GM12878 (cell line): ENCODE measurements around the gene LIG1. TPM values are rescaled to one million over a fixed set of nuclear protein-coding genes. Genes with fewer than 3 reads are reported as not detected.

Experiments used
- E2F4 ChIP-seq: IDR thresholded peaks from 2 replicates; pipeline ENCODE4 v1.6.1; 2012; ENCODE audit warnings: low read depth, low read length, improper control_type of control experiment
- HCFC1 ChIP-seq: fragments of 150-350 bp; IDR thresholded peaks from 2 replicates; pipeline ENCODE4 v1.6.1; 2014; ENCODE audit warnings: low read length
- PAX5 ChIP-seq: IDR thresholded peaks from 2 replicates; pipeline ENCODE4 v1.6.1; 2011; ENCODE audit warnings: low read depth, low read length, borderline replicate concordance
- PML ChIP-seq: IDR thresholded peaks from 2 replicates; pipeline ENCODE4 v1.6.1; 2012; ENCODE audit warnings: low read length, inconsistent platforms
- RFX5 ChIP-seq: IDR thresholded peaks from 2 replicates; pipeline ENCODE4 v1.6.1; 2011; ENCODE audit warnings: low read depth, low read length, improper control_type of control experiment
- SUPT20H ChIP-seq: IDR thresholded peaks from 2 replicates; pipeline ENCODE4 v1.6.1; 2011; ENCODE audit warnings: low read depth, mild to moderate bottlenecking, low read length, moderate library complexity, borderline replicate concordance; ENCODE audit not compliant: control insufficient read depth
- ZBTB33 ChIP-seq: fragments of 450-650 bp; IDR thresholded peaks from 2 replicates; pipeline ENCODE4 v1.6.1; 2017; ENCODE audit warnings: mild to moderate bottlenecking
- ZNF207 ChIP-seq: fragments of 450-650 bp; IDR thresholded peaks from 2 replicates; pipeline ENCODE4 v1.6.1; 2014; ENCODE audit warnings: antibody characterized with exemption, mild to moderate bottlenecking, borderline replicate concordance
- polyA plus RNA-seq, 11 experiments: library from polyadenylated mRNA; depleted of rRNA in 4 of 11; unstranded in 6 of 11; stranded (reverse) in 5 of 11; fragments of >200 nt; fragmentation: Nextera tagmentation in 4 of 11; fragmentation: Illumina TruSeq in 1 of 11; extraction: Ambion mirVana in 4 of 11; extraction: Trizol in 1 of 11; gene quantifications; 1 replicate in 1 of 11; 2 replicates in 10 of 11; pipeline versions ENCODE4 v1.2.1 to v1.2.3, GENCODE V29; 2011 to 2016; ENCODE audit warnings: inconsistent platforms in 2 of 11, missing spikeins in 2 of 11, low read depth in 1 of 11
- total RNA-seq, 4 experiments: library from RNA; depleted of rRNA in 3 of 4; stranded (reverse); fragments of >200 nt in 3 of 4; fragmentation: Illumina TruSeq in 1 of 4; extraction: Trizol in 1 of 4; gene quantifications; 2 replicates each; pipeline versions ENCODE4 v1.2.1 to v1.2.3, GENCODE V29; 2013 to 2021
- TF ChIP-seq, protein P1 (sequence below): fragments of 450-650 bp; IDR thresholded peaks from 2 replicates; pipeline ENCODE4 v1.6.1; 2017; ENCODE audit warnings: low read depth, mild to moderate bottlenecking, moderate library complexity

The LIG1 gene
- total and polyA plus RNA-seq, 10 of the 15 experiments (the other 5 are each of a cell fraction or from before 2014, with no cell fraction given): 7.8 to 117 (median 73.7) TPM

- TF ChIP-seq HCFC1: no peak
- TF ChIP-seq PML: no peak
- TF ChIP-seq PAX5: no peak
- no peak for TF ChIP-seq ZBTB33
- TF ChIP-seq, protein P1, sequence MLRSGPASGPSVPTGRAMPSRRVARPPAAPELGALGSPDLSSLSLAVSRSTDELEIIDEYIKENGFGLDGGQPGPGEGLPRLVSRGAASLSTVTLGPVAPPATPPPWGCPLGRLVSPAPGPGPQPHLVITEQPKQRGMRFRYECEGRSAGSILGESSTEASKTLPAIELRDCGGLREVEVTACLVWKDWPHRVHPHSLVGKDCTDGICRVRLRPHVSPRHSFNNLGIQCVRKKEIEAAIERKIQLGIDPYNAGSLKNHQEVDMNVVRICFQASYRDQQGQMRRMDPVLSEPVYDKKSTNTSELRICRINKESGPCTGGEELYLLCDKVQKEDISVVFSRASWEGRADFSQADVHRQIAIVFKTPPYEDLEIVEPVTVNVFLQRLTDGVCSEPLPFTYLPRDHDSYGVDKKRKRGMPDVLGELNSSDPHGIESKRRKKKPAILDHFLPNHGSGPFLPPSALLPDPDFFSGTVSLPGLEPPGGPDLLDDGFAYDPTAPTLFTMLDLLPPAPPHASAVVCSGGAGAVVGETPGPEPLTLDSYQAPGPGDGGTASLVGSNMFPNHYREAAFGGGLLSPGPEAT: no peak
- no peak for TF ChIP-seq E2F4
- TF ChIP-seq ZNF207: no peak
- TF ChIP-seq RFX5: no peak
- no peak for TF ChIP-seq SUPT20H
These were observed 16.1 kb downstream of the LIG1 start (continued) for GRCh38 chr19:48154003-48154402.
